ENCODE measurements around the gene DMKN. TPM values are rescaled to one million over a fixed set of nuclear protein-coding genes. Genes with fewer than 3 reads are reported as not detected.

Gene DMKN
- total and polyA plus RNA-seq, 9 of the 15 experiments (the other 6 are each of a cell fraction or from before 2014, with no cell fraction given) = 0.36 to 0.53 TPM; not detected in 7

DNA sequence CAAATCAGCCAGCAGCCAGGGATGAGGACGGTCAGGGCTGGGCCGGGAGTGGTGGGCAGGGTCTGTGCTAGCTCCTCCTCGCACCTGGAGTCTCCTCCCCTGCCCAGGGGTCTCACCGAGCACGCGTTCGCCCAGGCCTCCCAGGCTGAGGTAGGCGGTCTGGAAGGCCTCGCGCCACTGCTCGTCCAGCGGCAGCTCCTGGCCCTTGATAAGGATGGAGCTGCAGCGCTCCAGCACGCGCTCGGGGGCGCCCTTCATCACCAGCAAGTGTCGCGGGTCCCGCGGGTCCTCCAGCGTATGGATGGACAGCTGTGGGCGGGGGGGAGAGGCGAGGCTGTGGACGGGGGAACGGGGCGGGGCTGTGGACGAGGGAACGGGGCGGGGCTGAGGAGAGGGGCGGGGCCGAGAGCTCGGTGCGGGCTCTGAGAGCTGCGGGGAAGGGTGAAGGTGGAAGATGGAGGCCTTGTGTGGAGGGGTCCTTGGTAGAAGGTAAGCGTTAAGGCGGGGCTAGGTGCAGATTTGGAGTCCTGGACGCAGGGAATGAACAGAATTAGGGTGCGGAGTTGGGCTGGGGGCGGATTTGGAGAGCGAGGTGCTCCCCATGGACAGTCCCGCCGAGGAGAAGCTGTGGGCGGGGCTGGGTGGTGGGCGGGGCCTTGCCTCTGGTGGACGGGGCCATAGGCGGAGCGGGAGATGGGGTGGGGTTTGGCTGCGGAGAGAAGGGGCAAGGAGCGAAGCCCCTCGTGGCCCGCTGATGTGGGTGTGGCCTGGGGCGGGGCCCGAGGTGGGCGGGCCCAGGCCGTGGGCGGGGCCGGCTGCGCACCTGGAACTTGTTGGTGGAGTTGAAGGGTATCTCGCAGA is 44.3 kb upstream of the DMKN start (continued):
- TF ChIP-seq ESRRA (IDR thresholded peaks at IDR 0.05; ENCODE audit: borderline replicate concordance, low read depth) (0 out of 2 replicates have a peak, but pooled peaks have one; percentile 9), RB1 (IDR thresholded peaks at IDR 0.05; ENCODE audit: low read depth) (0 out of 2 replicates have a peak, but pooled peaks have one; percentile 36), RBBP5 (IDR thresholded peaks at IDR 0.05; ENCODE audit: borderline replicate concordance, insufficient read depth, low read length, poor library complexity, severe bottlenecking) (no peak), FIP1L1 (IDR thresholded peaks at IDR 0.05; ENCODE audit: low read depth, low read length, poor library complexity, severe bottlenecking) (peak; percentile 15), YY1 (IDR thresholded peaks at IDR 0.05; ENCODE audit: borderline replicate concordance in 1 of 3, control insufficient read depth in 1 of 3, extremely low read depth in 1 of 3, insufficient read depth in 3 of 3, insufficient read length in 1 of 3, insufficient replicate concordance in 2 of 3, low read depth in 1 of 3, low read length in 2 of 3) (peak in 1 of 3 experiments; percentile 17), NFIC (IDR thresholded peaks at IDR 0.05) (peak; percentile 29; the same call in 1 of the 2 replicates), ZNF224 (CRISPR knock-in tag; IDR thresholded peaks at IDR 0.05) (no peak), EGR1 (conservative IDR thresholded peaks at IDR 0.05) (peak; percentile 57), ZFX (CRISPR knock-in tag; IDR thresholded peaks at IDR 0.05) (peak; percentile 31; the same call in 1 of the 2 replicates), TCF7L2 (IDR thresholded peaks at IDR 0.05; ENCODE audit: low read depth, low read length) (0 out of 2 replicates have a peak, but pooled peaks have one; percentile 36), CTBP1 (IDR thresholded peaks at IDR 0.05; ENCODE audit: borderline replicate concordance) (peak; percentile 86)
- TF ChIP-seq, protein P1, sequence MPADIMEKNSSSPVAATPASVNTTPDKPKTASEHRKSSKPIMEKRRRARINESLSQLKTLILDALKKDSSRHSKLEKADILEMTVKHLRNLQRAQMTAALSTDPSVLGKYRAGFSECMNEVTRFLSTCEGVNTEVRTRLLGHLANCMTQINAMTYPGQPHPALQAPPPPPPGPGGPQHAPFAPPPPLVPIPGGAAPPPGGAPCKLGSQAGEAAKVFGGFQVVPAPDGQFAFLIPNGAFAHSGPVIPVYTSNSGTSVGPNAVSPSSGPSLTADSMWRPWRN (IDR thresholded peaks at IDR 0.05; ENCODE audit: low read depth) = no peak
- TF ChIP-seq, protein P2, sequence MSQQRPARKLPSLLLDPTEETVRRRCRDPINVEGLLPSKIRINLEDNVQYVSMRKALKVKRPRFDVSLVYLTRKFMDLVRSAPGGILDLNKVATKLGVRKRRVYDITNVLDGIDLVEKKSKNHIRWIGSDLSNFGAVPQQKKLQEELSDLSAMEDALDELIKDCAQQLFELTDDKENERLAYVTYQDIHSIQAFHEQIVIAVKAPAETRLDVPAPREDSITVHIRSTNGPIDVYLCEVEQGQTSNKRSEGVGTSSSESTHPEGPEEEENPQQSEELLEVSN (IDR thresholded peaks at IDR 0.05; ENCODE audit: borderline replicate concordance in 1 of 2, extremely low read depth in 1 of 2, insufficient read depth in 1 of 2, insufficient read length in 1 of 2, low read depth in 1 of 2, low read length in 1 of 2, poor library complexity in 1 of 2, severe bottlenecking in 1 of 2) = peak; percentile 73 to 92
- TF ChIP-seq, protein P3, sequence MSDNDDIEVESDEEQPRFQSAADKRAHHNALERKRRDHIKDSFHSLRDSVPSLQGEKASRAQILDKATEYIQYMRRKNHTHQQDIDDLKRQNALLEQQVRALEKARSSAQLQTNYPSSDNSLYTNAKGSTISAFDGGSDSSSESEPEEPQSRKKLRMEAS (CRISPR knock-in tag; IDR thresholded peaks at IDR 0.05) = peak; percentile 94
- TF ChIP-seq, protein P4, sequence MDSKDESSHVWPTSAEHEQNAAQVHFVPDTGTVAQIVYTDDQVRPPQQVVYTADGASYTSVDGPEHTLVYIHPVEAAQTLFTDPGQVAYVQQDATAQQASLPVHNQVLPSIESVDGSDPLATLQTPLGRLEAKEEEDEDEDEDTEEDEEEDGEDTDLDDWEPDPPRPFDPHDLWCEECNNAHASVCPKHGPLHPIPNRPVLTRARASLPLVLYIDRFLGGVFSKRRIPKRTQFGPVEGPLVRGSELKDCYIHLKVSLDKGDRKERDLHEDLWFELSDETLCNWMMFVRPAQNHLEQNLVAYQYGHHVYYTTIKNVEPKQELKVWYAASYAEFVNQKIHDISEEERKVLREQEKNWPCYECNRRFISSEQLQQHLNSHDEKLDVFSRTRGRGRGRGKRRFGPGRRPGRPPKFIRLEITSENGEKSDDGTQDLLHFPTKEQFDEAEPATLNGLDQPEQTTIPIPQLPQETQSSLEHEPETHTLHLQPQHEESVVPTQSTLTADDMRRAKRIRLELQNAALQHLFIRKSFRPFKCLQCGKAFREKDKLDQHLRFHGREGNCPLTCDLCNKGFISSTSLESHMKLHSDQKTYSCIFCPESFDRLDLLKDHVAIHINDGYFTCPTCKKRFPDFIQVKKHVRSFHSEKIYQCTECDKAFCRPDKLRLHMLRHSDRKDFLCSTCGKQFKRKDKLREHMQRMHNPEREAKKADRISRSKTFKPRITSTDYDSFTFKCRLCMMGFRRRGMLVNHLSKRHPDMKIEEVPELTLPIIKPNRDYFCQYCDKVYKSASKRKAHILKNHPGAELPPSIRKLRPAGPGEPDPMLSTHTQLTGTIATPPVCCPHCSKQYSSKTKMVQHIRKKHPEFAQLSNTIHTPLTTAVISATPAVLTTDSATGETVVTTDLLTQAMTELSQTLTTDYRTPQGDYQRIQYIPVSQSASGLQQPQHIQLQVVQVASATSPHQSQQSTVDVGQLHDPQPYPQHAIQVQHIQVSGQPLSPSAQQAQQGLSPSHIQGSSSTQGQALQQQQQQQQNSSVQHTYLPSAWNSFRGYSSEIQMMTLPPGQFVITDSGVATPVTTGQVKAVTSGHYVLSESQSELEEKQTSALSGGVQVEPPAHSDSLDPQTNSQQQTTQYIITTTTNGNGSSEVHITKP (IDR thresholded peaks at IDR 0.05; ENCODE audit: partially characterized antibody) = peak; percentile 64
- TF ChIP-seq, protein P5, sequence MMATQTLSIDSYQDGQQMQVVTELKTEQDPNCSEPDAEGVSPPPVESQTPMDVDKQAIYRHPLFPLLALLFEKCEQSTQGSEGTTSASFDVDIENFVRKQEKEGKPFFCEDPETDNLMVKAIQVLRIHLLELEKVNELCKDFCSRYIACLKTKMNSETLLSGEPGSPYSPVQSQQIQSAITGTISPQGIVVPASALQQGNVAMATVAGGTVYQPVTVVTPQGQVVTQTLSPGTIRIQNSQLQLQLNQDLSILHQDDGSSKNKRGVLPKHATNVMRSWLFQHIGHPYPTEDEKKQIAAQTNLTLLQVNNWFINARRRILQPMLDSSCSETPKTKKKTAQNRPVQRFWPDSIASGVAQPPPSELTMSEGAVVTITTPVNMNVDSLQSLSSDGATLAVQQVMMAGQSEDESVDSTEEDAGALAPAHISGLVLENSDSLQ (IDR thresholded peaks at IDR 0.05) = peak; percentile 61
